ENCODE measurements around the gene APBB1. TPM values are rescaled to one million over a fixed set of nuclear protein-coding genes. Genes with fewer than 3 reads are reported as not detected.
A peak's percentile ranks its signal among the peaks of the same experiment; 100 is the strongest.

Gene APBB1
- total RNA-seq, result 10 to 100 TPM; 36.4 to 54.1 (median 45.4) TPM

DNA sequence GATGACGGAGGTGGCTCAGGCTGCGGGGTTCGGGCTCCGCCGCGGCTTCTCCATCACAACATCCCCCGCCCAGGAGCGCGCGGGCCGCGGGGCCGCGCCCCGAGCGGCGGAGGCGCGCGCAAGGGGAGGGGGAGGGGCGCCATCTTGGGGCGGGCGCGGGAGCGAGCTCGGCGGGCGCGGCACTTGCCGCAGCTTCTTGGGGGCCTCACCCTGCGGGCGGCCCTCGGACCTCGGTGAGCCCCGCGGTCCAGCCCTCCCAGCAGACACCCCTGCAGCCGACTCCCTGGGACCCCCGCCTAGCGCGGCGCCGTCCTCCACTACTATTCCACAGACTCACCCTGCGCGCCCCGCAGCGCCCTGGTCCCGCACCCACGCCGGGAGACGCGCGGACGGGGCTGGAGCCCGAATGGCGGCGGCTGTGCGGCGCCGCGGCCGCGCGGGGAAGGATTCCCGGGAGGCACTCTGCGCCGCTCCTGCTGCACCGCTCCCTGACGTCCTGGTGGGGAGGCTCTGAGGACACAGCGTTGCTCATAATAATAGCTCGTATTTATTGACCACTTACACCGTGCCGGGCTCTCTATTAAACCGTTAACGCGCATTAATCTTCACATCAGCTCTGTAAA is at the start of gene APBB1:
Gene APBB1, minus strand, starts transcription at position 86 of the 623 bp plus-strand sequence. CDS start 7,747 bp downstream, outside the sequence.
- TF ChIP-seq CTCF (IDR thresholded peaks at IDR 0.05) (peak in 2 of 6 experiments; percentile 9 to 32), POLR2A (IDR thresholded peaks at IDR 0.05) (peak in 1 of 2 donors; percentile 54)
- H3K27ac ChIP-seq, result peak within 1 kb of the TSS; percentile 72 to 87 (median 86)
- WGBS, 2 donors, result 0% methylated on average over 11 to 21 of the region's 75 CpGs
- H3K9me3 ChIP-seq, result no peaks in the 10 kb centered on the region
- no peaks in the 10 kb centered on the region for H3K36me3 ChIP-seq
- peak within 1 kb of the TSS; percentile 64 to 88 (median 74) for H3K4me3 ChIP-seq (replicated peaks in 1 of 3)
- no peaks in the 10 kb centered on the region for H3K27me3 ChIP-seq
- DNase-seq, result peak; percentile 52 to 58
- H3K4me1 ChIP-seq, result peaks cover 4 to 7% of the 10 kb centered on the region in 2 donors
- intact Hi-C loops (cut with DNase I), result no loop called here

DNA sequence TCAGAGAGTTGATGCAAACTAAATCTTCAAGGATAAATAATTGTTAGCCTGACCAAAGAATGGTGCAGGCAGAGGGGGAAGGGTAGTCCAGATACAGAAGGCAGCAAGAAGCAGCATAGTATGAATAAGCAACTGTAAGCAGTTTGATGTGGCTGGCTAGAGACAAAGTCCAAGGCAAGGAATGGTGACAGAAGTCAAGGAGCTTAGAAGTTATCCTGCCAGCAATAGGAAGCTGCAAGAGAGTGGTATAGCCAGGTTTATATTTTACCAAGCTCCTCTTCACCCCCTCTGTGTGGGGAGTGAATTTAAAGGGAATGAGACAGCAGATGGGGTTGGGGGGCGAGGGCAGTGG is 40.2 kb upstream of the APBB1 start:
- Histone ChIP-seq H3K27me3 (no peaks in the 10 kb centered on the region), H3K4me1 (no peaks in the 10 kb centered on the region), H3K9me3 (no peaks in the 10 kb centered on the region), H3K36me3 (peaks cover 21 to 34% of the 10 kb centered on the region in 2 donors), H3K4me3 (replicated peaks in 1 of 3) (no peak overlapping the region), H3K27ac (no peak overlapping the region)
- TF ChIP-seq CTCF (IDR thresholded peaks at IDR 0.05) (no peak), POLR2A (IDR thresholded peaks at IDR 0.05) (no peak)
- WGBS, 2 donors, result 86 to 89% methylated on average over 1 of the region's 1 CpG
- DNase-seq, result no peak
- intact Hi-C loops (cut with DNase I), result no loop called here

DNA sequence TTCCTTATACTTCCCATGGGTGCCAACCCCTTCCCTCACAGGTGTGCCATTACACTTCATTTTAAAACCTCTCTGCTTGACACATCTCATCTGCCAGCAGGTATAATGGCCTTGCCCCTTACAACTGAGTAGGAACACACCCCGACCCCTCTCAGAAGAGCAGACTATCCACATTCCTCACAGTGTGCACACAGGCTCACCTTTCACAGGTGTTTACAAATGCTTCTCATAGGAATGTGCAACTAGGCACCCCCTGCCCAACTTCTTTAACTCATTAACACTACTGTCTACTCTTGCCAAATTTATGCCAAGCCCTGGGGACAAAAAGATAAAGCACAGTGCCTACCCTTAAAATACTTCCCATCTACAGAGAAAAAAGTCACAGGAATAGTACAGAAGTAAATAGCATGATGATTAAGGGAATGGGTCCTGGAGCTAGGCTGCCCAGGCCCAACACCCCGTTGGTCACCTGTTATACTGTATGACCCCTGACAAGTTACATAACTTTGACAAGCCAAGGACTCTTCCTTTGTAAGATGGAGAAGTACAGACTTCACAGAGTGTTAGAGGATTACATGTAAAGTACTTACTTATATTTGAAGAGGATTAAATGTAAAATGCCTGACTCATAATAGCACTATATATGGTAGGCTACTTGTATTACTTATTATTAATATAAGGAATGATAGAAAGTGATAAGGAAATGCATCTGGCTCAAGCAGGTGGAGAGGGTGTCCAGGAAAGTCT is 39.6 kb upstream of the APBB1 start:
- 63 to 70% methylated on average over 2 of the region's 2 CpGs for WGBS, 2 donors
- no peak overlapping the region for H3K27ac ChIP-seq
- TF ChIP-seq POLR2A (IDR thresholded peaks at IDR 0.05) (no peak), CTCF (IDR thresholded peaks at IDR 0.05) (no peak)

DNA sequence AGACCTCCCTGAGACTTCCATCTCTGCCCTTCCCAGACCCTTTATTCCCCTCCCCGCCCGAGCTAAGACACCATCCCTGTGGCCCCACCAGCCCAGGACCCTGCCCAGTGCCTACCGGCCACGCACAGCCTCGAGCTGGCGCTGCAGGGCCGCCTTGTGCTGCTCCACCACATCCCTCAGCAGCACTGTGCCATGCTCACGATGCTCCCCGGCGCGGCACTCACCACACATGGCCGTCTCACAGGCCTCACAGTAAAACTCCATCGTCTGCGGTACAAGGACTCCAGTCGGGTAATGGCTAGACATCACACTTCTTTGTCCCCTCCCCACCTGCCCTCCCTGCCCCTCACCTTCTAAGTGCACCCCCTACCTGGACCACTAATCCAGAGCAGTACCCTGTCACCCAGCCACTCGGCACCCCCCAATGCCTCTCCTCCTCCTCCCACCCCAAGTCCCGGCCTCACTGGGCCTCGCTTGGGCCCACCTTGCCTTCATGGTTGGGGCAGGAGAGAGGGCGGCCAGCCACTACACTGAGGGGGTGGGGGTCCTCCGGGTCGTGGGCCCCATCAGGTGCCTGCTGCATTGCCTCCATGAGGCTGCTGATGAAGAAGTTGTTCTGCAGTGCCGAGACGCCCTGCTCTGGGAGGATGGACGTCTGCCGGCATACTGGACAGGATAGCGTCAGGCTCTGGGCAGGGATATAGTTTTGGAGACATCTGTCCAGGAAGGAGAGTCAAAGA is 38.9 kb upstream of the APBB1 start:
- TF ChIP-seq CTCF (IDR thresholded peaks at IDR 0.05) (no peak), POLR2A (IDR thresholded peaks at IDR 0.05) (no peak)
- peaks cover 21 to 34% of the 10 kb centered on the region in 2 donors for H3K36me3 ChIP-seq
- DNase-seq, result no peak
- WGBS, 2 donors, result 93 to 94% methylated on average over 14 to 26 of the region's 26 CpGs
- no peaks in the 10 kb centered on the region for H3K27me3 ChIP-seq
- no peak overlapping the region for H3K27ac ChIP-seq
- H3K9me3 ChIP-seq, result no peaks in the 10 kb centered on the region
- intact Hi-C loops (cut with DNase I), result no loop called here
- H3K4me1 ChIP-seq, result no peaks in the 10 kb centered on the region
- H3K4me3 ChIP-seq (replicated peaks in 1 of 3), result no peak overlapping the region

More for the DNA sequence above, 39.6 kb upstream of the APBB1 start:
- intact Hi-C loops (cut with DNase I), result no loop called here
- DNase-seq, result no peak
- no peaks in the 10 kb centered on the region for H3K9me3 ChIP-seq
- peaks cover 21 to 34% of the 10 kb centered on the region in 2 donors for H3K36me3 ChIP-seq
- H3K4me1 ChIP-seq, result no peaks in the 10 kb centered on the region
- no peaks in the 10 kb centered on the region for H3K27me3 ChIP-seq
- no peak overlapping the region for H3K4me3 ChIP-seq (replicated peaks in 1 of 3)

Measured in thyroid gland (tissue), 4 donors.